ENCODE measurements around the gene PIGZ. TPM values are rescaled to one million over a fixed set of nuclear protein-coding genes. Genes with fewer than 3 reads are reported as not detected.

The PIGZ gene
- total RNA-seq, 4 donors from 2014 or later: 0.29 to 21.5 (median 2.3) TPM

DNA sequence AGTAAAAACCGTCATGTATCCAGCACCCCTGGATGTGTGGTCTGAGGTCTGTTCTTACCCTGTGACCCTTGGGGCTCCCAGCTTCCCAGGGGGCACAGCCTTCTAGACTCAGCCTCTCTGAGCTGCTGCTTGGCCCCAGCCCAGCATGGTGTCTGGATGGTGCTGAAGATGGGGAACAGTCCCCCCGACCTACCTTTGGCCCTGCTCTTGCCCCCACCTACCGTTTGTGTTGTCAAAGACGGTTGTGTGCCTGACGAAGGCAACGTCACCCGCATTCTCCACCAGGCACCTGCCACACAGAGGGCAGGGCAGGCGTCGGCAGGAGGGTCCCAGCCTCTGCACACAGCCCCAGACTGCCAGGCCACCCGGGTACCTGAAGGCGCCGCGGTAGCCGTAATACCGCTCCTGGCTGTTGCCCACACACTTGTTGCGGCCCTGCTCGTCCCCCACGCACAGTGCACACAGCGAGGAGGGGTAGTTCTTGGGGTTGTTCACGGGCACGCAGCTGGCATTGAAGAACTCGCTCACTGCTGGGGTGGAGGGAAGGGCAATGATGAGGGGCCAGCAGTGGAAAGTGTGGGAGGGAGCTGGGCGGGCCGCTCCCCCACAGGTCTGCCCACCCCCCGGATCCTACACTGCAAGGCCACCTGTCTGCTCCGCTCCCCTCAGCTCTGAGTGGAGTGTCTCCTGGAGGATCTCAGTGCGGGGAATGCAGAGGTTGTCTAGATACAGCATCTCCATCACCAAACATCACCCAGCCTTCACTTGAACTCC, 40.0 kb upstream of the PIGZ start:
- Histone ChIP-seq H3K27ac (no peak overlapping the region), H3K4me1 (no peaks in the 10 kb centered on the region), H3K4me3 (no peak overlapping the region), H3K9me3 (no peaks in the 10 kb centered on the region), H3K36me3 (no peaks in the 10 kb centered on the region), H3K27me3 (no peaks in the 10 kb centered on the region)
- TF ChIP-seq, protein P1, sequence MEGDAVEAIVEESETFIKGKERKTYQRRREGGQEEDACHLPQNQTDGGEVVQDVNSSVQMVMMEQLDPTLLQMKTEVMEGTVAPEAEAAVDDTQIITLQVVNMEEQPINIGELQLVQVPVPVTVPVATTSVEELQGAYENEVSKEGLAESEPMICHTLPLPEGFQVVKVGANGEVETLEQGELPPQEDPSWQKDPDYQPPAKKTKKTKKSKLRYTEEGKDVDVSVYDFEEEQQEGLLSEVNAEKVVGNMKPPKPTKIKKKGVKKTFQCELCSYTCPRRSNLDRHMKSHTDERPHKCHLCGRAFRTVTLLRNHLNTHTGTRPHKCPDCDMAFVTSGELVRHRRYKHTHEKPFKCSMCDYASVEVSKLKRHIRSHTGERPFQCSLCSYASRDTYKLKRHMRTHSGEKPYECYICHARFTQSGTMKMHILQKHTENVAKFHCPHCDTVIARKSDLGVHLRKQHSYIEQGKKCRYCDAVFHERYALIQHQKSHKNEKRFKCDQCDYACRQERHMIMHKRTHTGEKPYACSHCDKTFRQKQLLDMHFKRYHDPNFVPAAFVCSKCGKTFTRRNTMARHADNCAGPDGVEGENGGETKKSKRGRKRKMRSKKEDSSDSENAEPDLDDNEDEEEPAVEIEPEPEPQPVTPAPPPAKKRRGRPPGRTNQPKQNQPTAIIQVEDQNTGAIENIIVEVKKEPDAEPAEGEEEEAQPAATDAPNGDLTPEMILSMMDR (IDR thresholded peaks at IDR 0.05): no peak
- TF ChIP-seq POLR2A (IDR thresholded peaks at IDR 0.05): no peak
- intact Hi-C loops (cut with DNase I; ENCODE audit: low total_unique reads): loop anchor here (10.0 kb wide), 1 partner anchor 176 kb away; no protein-coding TSS in a partner anchor
- no peak for DNase-seq

DNA sequence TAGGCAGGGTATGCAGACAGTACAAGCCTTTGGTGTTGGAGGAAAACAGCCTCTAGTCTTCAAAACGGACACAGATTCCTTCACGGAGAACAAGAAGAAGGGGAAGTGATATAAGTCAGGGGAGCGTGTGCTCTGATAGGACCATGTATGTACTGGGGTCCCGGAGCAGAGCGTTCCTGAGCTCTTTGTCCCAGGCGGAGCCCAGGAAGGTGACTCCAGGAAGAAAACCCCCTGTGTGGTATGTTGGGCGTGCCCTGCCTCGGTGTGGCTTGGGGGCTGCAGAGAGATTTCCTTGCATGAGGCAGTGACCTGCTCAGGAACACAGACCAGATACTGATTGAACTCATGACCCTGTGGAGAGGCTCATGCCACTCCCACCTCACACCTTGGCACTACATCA, 39.3 kb upstream of the PIGZ start:
- H3K4me3 ChIP-seq: no peak overlapping the region
- DNase-seq: no peak
- no peaks in the 10 kb centered on the region for H3K4me1 ChIP-seq
- no peaks in the 10 kb centered on the region for H3K36me3 ChIP-seq
- no peak for TF ChIP-seq POLR2A (IDR thresholded peaks at IDR 0.05)
- TF ChIP-seq, protein P1 (IDR thresholded peaks at IDR 0.05): no peak
- no peaks in the 10 kb centered on the region for H3K9me3 ChIP-seq
- no peaks in the 10 kb centered on the region for H3K27me3 ChIP-seq
- H3K27ac ChIP-seq: no peak overlapping the region
- intact Hi-C loops (cut with DNase I; ENCODE audit: low total_unique reads): loop anchor here (10.0 kb wide), 1 partner anchor 177 kb away; no protein-coding TSS in a partner anchor

DNA sequence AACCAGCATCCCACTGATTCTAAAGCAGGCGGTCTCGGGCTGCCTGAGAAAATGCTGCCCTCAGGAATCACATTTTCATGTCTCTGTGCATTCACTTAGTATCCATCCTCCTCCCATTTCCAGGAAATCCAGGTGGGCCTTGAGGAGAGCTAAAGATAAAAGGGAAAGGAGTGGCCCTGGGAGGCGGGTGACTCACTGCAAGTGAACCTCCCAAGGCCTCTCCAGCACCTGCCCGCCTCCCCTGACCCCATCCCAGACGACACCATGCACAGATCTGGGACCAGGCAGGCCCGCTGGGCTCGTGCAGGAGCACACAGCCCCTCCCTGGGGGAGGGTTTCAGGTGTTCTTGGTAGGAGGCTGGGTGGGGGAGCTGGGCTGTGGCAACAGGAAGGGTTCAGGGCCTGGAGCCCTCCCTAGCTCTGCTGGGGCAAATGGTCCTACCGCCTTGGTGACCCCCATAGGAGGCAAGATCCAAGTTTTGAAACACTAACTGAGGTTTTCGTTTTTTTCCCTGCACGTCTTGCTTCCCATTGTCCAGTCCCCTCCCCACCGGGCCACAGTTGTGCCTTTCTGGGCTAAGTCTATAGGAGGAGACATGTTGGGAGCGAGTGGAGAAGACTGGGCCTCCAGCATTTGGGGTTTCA, 38.8 kb upstream of the PIGZ start:
- DNase-seq: no peak
- Histone ChIP-seq H3K27me3 (no peaks in the 10 kb centered on the region), H3K36me3 (no peaks in the 10 kb centered on the region), H3K4me1 (no peaks in the 10 kb centered on the region), H3K9me3 (no peaks in the 10 kb centered on the region), H3K4me3 (no peak overlapping the region), H3K27ac (no peak overlapping the region)
- TF ChIP-seq, protein P1 (IDR thresholded peaks at IDR 0.05): no peak
- no peak for TF ChIP-seq POLR2A (IDR thresholded peaks at IDR 0.05)
- intact Hi-C loops (cut with DNase I; ENCODE audit: low total_unique reads): loop anchor here (10.0 kb wide), 1 partner anchor 177 kb away; no protein-coding TSS in a partner anchor

DNA sequence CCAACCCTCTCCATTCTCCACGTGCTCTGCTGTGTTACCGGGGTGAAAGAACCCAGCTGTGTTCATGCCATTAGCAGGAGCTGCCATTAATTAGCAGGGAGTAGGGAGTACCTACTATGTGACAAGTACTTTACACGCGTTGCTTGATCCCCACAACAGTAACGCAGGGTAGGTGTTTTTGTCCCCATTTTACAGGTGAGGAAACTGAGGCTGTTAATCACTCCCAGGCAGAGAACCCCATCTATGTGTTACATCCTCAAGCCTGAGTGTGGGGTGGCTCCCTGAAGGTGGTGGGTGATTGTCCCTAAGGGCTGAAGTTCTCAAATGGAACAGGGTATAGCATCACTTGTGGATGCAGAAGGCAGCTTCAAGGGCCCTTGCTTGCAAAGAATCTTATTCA, 38.2 kb upstream of the PIGZ start:
- DNase-seq: no peak
- Histone ChIP-seq H3K36me3 (no peaks in the 10 kb centered on the region), H3K9me3 (no peaks in the 10 kb centered on the region), H3K27me3 (no peaks in the 10 kb centered on the region), H3K4me3 (no peak overlapping the region), H3K4me1 (no peaks in the 10 kb centered on the region), H3K27ac (no peak overlapping the region)
- TF ChIP-seq, protein P1 (IDR thresholded peaks at IDR 0.05): no peak
- TF ChIP-seq POLR2A (IDR thresholded peaks at IDR 0.05): no peak
- intact Hi-C loops (cut with DNase I; ENCODE audit: low total_unique reads): loop anchor here (10.0 kb wide), 1 partner anchor 178 kb away; no protein-coding TSS in a partner anchor

DNA sequence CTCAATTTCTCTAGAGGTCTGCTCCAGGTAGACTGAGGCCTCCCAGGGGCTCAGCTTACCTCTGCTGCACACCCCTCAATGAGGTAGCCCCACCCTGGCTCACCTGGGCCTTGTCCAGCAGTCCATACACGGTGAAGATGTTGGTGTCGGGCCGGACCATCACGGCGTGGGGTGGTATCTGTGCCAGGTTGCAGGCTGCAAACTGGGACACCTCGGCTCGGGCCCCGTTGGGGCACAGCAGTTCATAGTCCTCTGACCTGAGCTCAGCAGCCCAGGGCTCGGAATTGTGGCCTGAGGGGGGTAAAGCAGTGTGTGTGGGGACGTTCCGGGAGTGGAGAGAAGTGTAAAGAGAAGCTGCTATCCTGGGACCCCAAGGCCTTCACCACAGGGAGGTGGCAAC, 37.8 kb upstream of the PIGZ start:
- Histone ChIP-seq H3K27ac (no peak overlapping the region), H3K4me3 (no peak overlapping the region), H3K27me3 (no peaks in the 10 kb centered on the region), H3K9me3 (no peaks in the 10 kb centered on the region), H3K4me1 (no peaks in the 10 kb centered on the region), H3K36me3 (no peaks in the 10 kb centered on the region)
- intact Hi-C loops (cut with DNase I; ENCODE audit: low total_unique reads): loop anchor here (10.0 kb wide), 1 partner anchor 178 kb away; no protein-coding TSS in a partner anchor
- no peak for DNase-seq
- TF ChIP-seq, protein P1 (IDR thresholded peaks at IDR 0.05): no peak
- no peak for TF ChIP-seq POLR2A (IDR thresholded peaks at IDR 0.05)

Measured in uterus (tissue), 4 donors.